ENCODE results near the gene NECTIN4.

GRCh38 chr1:161073474-161074121 is 15.8 kb downstream of the NECTIN4 start:
- no peak for TF ChIP-seq POLR2A (IDR thresholded peaks at IDR 0.05)
- no peak for TF ChIP-seq CTCF (IDR thresholded peaks at IDR 0.05)
- TF ChIP-seq POLR2AphosphoS5 (IDR thresholded peaks at IDR 0.05; ENCODE audit: insufficient read depth in 1 of 2, low read depth in 1 of 2), result peak in 1 of 2 donors; percentile 33

Data from vagina (tissue), 2 donors.